ENCODE data around the gene PLIN3.
"Not testable (repeated sequence)": the region's sequence is repeated elsewhere in the genome, so short reads cannot be mapped to it uniquely, and the experiment has no call there.

PLIN3 gene

DNA sequence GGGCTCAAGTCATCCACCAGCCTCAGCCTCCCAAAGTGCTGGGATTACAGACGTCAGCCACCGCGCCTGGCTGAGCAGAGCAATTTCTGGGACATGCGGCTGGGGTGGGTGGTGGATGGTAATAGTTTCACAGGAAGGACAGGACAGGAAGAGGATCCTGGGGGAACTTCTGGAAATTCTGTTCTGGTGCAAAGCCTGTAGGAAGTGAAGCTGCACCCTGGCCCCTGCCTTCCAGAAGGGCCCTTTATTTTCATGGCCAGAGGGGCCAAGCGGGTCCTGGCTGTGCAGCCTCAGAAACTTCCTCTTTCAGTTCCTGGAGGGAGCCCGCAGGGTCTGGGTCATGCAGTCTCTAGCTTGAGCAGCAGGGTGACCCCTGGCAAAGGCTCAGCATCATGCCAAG is 60.3 kb downstream of the PLIN3 start:
- Histone ChIP-seq H3K4me3 (ENCODE audit: extremely low read depth, insufficient read depth, low read length, poor library complexity, severe bottlenecking) (no peak overlapping the region), H3K9me3 (ENCODE audit: control insufficient read depth, low read length) (no peaks in the 10 kb centered on the region), H3K27ac (ENCODE audit: low read depth, low read length, severe bottlenecking) (no peak overlapping the region), H3K4me1 (ENCODE audit: control insufficient read depth, insufficient read depth, low read length, poor library complexity, severe bottlenecking) (peaks cover 2% of the 10 kb centered on the region), H3K36me3 (ENCODE audit: control insufficient read depth, insufficient read depth, low read length) (no peaks in the 10 kb centered on the region)
- WGBS, 2 experiments (ENCODE audit: insufficient coverage in 2 of 2), result 88 to 96% methylated on average over 3 to 6 of the region's 6 CpGs

DNA sequence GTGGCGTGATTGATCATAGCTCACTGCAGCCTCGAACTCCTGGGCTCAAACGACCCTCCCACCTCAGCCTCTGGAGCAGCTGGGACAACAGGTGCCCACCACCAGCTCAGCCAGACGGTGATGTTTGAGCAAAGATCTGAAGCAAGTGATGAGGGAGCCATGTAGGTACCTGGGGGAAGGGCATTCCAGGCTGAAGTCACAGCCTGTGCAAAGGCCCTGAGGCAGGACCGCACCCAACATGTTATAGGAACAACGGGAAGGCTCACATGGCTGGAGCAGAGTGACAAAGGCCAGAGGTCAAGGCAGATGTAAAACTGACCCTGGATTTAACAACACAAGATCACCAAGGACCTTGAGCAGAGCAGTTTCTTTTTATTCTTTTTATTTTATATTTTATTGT is 61.1 kb downstream of the PLIN3 start:
- H3K9me3 ChIP-seq (ENCODE audit: control insufficient read depth, low read length), result no peaks in the 10 kb centered on the region
- H3K36me3 ChIP-seq (ENCODE audit: control insufficient read depth, insufficient read depth, low read length), result no peaks in the 10 kb centered on the region
- WGBS, 2 experiments (ENCODE audit: insufficient coverage in 2 of 2), result 94 to 99% methylated on average over 3 to 6 of the region's 6 CpGs

DNA sequence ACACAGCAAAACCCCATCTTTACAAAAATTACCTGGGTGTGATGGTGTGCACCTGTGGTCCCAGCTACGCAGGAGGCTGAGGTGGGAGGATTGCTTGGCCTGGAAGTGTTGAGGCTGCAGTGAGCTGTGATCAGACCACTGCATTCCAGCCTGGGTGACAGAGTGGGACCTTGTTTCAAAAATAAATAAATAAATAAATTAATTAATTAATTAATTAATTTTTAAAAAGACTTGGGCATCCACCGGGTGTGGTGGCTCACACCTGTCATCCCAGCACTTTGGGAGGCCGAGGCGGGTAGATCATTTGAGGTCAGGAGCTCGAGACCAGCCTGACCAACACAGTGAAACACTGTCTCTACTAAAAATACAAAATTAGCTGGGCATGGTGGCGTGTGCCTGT is 62.3 kb downstream of the PLIN3 start:
- H3K4me1 ChIP-seq (ENCODE audit: control insufficient read depth, insufficient read depth, low read length, poor library complexity, severe bottlenecking); H3K27ac ChIP-seq (ENCODE audit: low read depth, low read length, severe bottlenecking); H3K9me3 ChIP-seq (ENCODE audit: control insufficient read depth, low read length); H3K36me3 ChIP-seq (ENCODE audit: control insufficient read depth, insufficient read depth, low read length); H3K4me3 ChIP-seq (ENCODE audit: extremely low read depth, insufficient read depth, low read length, poor library complexity, severe bottlenecking): not testable (repeated sequence)
- WGBS, 2 experiments (ENCODE audit: insufficient coverage in 2 of 2), result 90 to 100% methylated on average over 3 of the region's 6 CpGs

More for the DNA sequence above, 61.1 kb downstream of the PLIN3 start:
- Histone ChIP-seq H3K4me1 (ENCODE audit: control insufficient read depth, insufficient read depth, low read length, poor library complexity, severe bottlenecking) (no peaks in the 10 kb centered on the region), H3K27ac (ENCODE audit: low read depth, low read length, severe bottlenecking) (no peak overlapping the region), H3K4me3 (ENCODE audit: extremely low read depth, insufficient read depth, low read length, poor library complexity, severe bottlenecking) (no peak overlapping the region)

DNA sequence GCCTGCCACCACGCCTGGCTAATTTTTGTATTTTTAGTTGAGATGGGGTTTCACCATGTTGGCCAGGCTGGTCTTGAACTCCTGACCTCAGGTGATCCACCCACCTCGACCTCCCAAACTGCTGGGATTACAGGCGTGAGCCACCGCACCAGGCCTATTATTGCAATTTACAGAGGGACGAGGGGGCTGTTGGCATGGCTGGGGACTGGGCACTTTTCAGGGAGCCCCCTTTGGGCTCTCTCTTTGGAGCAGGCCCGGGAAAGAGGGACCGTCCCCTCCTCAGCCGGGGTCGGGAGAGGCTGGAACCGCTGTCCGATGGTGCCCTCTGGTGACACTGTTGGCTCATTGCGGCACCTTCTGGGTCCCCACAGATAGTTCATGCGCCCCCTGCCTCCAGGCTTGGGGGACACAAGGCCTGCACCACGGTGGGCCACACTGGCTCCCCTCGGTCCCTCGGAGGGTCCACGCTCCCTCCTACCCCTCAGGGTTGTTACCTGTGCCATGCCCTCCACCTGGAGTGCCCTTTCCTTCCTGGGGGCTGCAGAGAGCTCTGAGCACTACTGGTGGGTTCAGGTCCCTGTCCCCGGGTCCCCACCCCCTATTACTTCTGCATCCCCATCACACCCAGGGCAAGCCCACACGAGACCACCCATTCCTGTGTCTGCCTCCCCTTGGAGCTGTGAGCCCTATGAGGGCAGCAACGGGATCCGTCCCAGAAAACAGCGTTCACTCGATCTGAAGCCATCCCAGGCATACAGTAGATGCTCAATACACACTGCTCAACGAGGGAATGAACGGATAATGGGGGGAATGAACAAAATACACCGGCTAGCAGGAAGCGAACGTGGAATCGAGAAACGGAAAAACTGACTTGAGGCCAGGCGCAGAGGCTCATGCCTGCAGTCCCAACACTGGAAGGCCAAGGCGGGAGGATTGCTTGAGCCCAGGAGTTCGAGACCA is 63.5 kb downstream of the PLIN3 start:
- WGBS, 2 experiments (ENCODE audit: insufficient coverage in 2 of 2), result 53 to 55% methylated on average over 31 to 32 of the region's 33 CpGs
- Histone ChIP-seq H3K4me3 (ENCODE audit: extremely low read depth, insufficient read depth, low read length, poor library complexity, severe bottlenecking) (no peak overlapping the region), H3K4me1 (ENCODE audit: control insufficient read depth, insufficient read depth, low read length, poor library complexity, severe bottlenecking) (no peaks in the 10 kb centered on the region), H3K9me3 (ENCODE audit: control insufficient read depth, low read length) (no peaks in the 10 kb centered on the region), H3K36me3 (ENCODE audit: control insufficient read depth, insufficient read depth, low read length) (no peaks in the 10 kb centered on the region), H3K27ac (ENCODE audit: low read depth, low read length, severe bottlenecking) (no peak overlapping the region)

DNA sequence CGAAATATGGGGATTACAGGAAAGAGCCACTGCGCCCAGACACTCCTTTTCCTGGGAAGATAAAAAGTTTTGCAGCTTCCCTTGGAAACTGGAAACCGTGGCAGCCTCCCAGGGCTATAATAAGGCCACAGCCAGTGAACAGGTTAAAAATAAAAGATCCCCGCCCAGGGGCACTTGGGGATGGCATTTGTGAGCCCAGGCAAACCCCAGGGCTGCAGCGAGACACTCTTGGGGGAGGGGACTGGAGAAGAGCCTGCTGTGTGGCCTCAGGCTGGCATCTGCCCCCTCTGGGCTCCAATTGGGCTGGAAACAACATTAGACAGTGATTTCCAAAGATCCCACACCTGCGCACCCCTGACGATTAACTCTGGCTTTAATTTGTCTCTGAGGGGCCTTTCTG is 64.8 kb downstream of the PLIN3 start:
- WGBS, 2 experiments (ENCODE audit: insufficient coverage in 2 of 2), result 85 to 88% methylated on average over 7 of the region's 7 CpGs
- H3K36me3 ChIP-seq (ENCODE audit: control insufficient read depth, insufficient read depth, low read length), result peaks cover 5% of the 10 kb centered on the region
- H3K9me3 ChIP-seq (ENCODE audit: control insufficient read depth, low read length), result no peaks in the 10 kb centered on the region
- no peak overlapping the region for H3K4me3 ChIP-seq (ENCODE audit: extremely low read depth, insufficient read depth, low read length, poor library complexity, severe bottlenecking)
- H3K27ac ChIP-seq (ENCODE audit: low read depth, low read length, severe bottlenecking), result no peak overlapping the region
- no peaks in the 10 kb centered on the region for H3K4me1 ChIP-seq (ENCODE audit: control insufficient read depth, insufficient read depth, low read length, poor library complexity, severe bottlenecking)

DNA sequence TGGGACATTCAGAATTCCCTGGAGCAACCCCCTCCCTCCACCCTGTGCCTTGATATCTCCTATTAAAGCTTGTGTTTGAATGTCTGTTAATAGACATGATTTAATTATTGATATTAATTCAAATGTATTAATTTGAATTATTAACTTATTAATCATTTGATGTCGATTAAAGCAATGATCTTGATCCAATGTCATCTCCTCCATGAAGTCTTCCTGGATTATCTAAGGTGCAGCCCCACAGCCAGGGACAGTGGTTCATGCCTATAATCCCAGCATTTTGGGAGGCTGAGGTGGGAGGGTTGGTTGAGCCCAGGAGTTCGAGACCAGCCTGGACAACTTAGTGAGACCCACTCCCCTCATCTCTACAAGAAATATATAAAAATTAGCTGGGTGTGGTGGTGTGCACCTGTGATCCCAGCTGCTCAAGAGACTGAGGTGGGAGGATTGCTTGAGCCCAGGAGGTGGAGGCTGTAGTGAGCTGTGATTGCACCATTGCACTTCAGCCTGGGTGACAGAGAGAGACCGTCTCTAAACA is 66.3 kb downstream of the PLIN3 start:
- Histone ChIP-seq H3K4me3 (ENCODE audit: extremely low read depth, insufficient read depth, low read length, poor library complexity, severe bottlenecking) (no peak overlapping the region), H3K9me3 (ENCODE audit: control insufficient read depth, low read length) (no peaks in the 10 kb centered on the region), H3K27ac (ENCODE audit: low read depth, low read length, severe bottlenecking) (no peak overlapping the region), H3K4me1 (ENCODE audit: control insufficient read depth, insufficient read depth, low read length, poor library complexity, severe bottlenecking) (no peaks in the 10 kb centered on the region), H3K36me3 (ENCODE audit: control insufficient read depth, insufficient read depth, low read length) (peaks cover 18% of the 10 kb centered on the region)
- no CpG with 5 or more reads among the region's 3 CpGs for WGBS, 2 experiments (ENCODE audit: insufficient coverage in 2 of 2)

DNA sequence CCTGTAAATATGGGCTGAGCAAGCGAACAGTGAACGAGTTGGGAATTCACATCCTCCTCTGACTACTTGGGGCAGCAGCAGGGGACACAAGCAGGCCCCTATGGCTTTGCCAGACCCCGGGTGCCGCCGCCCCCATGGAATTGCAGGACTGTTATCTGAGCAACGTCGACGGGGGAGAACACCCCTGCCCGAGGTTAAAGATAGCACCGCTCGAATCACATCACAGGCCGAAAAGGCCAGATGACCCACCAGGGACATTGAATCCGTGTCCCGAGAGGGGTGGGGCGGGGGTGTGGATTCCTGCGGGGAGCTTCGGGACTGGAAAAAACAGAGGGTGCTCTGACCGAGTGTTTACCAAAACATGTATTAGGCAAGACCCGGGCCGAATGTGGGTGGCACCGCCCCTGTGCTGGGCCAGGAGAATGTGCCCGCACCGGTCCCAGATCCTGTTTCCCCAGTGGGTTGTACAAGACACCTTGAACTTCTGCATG is 66.8 kb downstream of the PLIN3 start:
- no peak overlapping the region for H3K4me3 ChIP-seq (ENCODE audit: extremely low read depth, insufficient read depth, low read length, poor library complexity, severe bottlenecking)
- H3K9me3 ChIP-seq (ENCODE audit: control insufficient read depth, low read length), result no peaks in the 10 kb centered on the region
- no peaks in the 10 kb centered on the region for H3K4me1 ChIP-seq (ENCODE audit: control insufficient read depth, insufficient read depth, low read length, poor library complexity, severe bottlenecking)
- WGBS, 2 experiments (ENCODE audit: insufficient coverage in 2 of 2), result 90% methylated on average over 19 to 22 of the region's 23 CpGs
- H3K36me3 ChIP-seq (ENCODE audit: control insufficient read depth, insufficient read depth, low read length), result peaks cover 21% of the 10 kb centered on the region
- H3K27ac ChIP-seq (ENCODE audit: low read depth, low read length, severe bottlenecking), result no peak overlapping the region

DNA sequence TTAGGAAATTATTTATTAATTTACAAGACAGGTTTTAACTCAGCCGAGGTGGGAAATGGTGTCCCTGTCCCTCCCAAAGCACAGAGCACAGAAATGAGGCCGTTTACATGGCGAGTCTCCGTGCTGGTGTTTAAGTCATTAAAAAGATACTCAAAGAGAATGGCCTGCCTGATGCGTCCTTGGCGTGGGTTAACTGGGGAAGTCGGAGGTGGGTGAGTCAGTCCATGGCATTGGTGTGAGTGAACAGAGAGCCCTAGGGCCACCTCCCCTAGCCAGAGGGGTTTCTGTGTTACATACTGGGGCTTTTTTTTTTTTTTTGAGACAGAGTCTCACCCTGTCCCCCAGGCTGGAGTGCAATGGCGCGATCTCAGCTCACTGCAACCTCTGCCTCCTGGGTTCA is 72.1 kb downstream of the PLIN3 start:
- Histone ChIP-seq H3K9me3 (ENCODE audit: control insufficient read depth, low read length) (no peaks in the 10 kb centered on the region), H3K4me3 (ENCODE audit: extremely low read depth, insufficient read depth, low read length, poor library complexity, severe bottlenecking) (no peak overlapping the region), H3K36me3 (ENCODE audit: control insufficient read depth, insufficient read depth, low read length) (peaks cover 41% of the 10 kb centered on the region), H3K4me1 (ENCODE audit: control insufficient read depth, insufficient read depth, low read length, poor library complexity, severe bottlenecking) (peaks cover 6% of the 10 kb centered on the region), H3K27ac (ENCODE audit: low read depth, low read length, severe bottlenecking) (no peak overlapping the region)
- 93 to 95% methylated on average over 8 to 9 of the region's 9 CpGs for WGBS, 2 experiments (ENCODE audit: insufficient coverage in 2 of 2)

DNA sequence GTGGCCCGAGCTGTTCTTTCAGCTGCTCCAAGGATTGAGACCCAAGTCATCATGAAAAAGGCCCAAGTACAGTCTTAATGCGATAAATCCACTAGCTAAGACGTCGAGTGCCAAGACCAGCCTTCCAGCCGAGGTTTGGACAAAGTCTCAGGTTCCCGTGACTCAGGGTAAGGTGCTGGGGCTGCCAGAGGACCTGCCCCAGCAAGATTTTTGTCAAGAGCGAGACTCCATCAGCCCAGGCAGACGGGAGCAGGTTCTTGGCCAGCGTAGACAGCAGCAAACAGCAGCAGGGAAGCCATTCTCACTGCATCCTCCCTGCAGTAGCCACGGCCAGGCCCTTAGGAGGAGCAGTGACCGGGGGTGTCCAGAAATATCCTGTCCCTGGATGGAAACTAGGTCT is 72.5 kb downstream of the PLIN3 start:
- WGBS, 2 experiments (ENCODE audit: insufficient coverage in 2 of 2), result 93 to 98% methylated on average over 10 of the region's 11 CpGs
- Histone ChIP-seq H3K9me3 (ENCODE audit: control insufficient read depth, low read length) (no peaks in the 10 kb centered on the region), H3K36me3 (ENCODE audit: control insufficient read depth, insufficient read depth, low read length) (peaks cover 41% of the 10 kb centered on the region), H3K4me3 (ENCODE audit: extremely low read depth, insufficient read depth, low read length, poor library complexity, severe bottlenecking) (no peak overlapping the region), H3K27ac (ENCODE audit: low read depth, low read length, severe bottlenecking) (no peak overlapping the region), H3K4me1 (ENCODE audit: control insufficient read depth, insufficient read depth, low read length, poor library complexity, severe bottlenecking) (peaks cover 6% of the 10 kb centered on the region)

DNA sequence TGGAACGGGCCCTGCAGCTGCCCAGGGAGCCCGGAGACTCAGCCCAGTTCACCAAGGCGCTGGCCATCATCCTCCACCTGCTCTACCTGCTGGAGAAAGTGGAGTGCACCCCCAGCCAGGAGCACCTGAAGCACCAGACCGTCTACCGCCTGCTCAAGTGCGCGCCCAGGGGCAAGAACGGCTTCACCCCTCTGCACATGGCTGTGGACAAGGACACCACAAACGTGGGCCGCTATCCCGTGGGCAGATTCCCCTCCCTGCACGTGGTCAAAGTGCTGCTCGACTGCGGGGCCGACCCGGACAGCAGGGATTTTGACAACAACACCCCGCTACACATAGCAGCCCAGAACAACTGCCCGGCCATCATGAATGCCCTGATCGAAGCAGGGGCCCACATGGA is 74.2 kb downstream of the PLIN3 start:
- not testable (repeated sequence) for H3K9me3 ChIP-seq (ENCODE audit: control insufficient read depth, low read length); H3K4me3 ChIP-seq (ENCODE audit: extremely low read depth, insufficient read depth, low read length, poor library complexity, severe bottlenecking); H3K27ac ChIP-seq (ENCODE audit: low read depth, low read length, severe bottlenecking); H3K4me1 ChIP-seq (ENCODE audit: control insufficient read depth, insufficient read depth, low read length, poor library complexity, severe bottlenecking)
- H3K36me3 ChIP-seq (ENCODE audit: control insufficient read depth, insufficient read depth, low read length), result peaks cover 37% of the 10 kb centered on the region
- WGBS, 2 experiments (ENCODE audit: insufficient coverage in 2 of 2), result 95 to 96% methylated on average over 14 to 17 of the region's 19 CpGs

DNA sequence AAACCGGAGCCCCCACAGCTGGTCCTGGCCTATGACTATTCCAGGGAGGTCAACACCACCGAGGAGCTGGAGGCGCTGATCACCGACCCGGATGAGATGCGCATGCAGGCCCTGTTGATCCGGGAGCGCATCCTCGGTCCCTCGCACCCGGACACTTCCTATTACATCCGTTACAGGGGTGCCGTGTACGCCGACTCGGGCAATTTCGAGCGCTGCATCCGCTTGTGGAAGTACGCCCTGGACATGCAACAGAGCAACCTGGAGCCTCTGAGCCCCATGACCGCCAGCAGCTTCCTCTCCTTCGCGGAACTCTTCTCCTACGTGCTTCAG is 74.6 kb downstream of the PLIN3 start:
- not testable (repeated sequence) for H3K9me3 ChIP-seq (ENCODE audit: control insufficient read depth, low read length); H3K4me1 ChIP-seq (ENCODE audit: control insufficient read depth, insufficient read depth, low read length, poor library complexity, severe bottlenecking); H3K27ac ChIP-seq (ENCODE audit: low read depth, low read length, severe bottlenecking)
- 90 to 94% methylated on average over 20 to 24 of the region's 24 CpGs for WGBS, 2 experiments (ENCODE audit: insufficient coverage in 2 of 2)
- H3K36me3 ChIP-seq (ENCODE audit: control insufficient read depth, insufficient read depth, low read length), result peaks cover 37% of the 10 kb centered on the region
- H3K4me3 ChIP-seq (ENCODE audit: extremely low read depth, insufficient read depth, low read length, poor library complexity, severe bottlenecking), result peak overlapping the region; percentile 68
